ENCODE data around the gene COL6A6.
A peak's percentile ranks its signal among the peaks of the same experiment; 100 is the strongest.
"Not testable (repeated sequence)": the region's sequence is repeated elsewhere in the genome, so short reads cannot be mapped to it uniquely, and the experiment has no call there.

Gene COL6A6

GRCh38 chr3:130533247-130533646 lies 16.3 kb downstream of the COL6A6 start:
- Histone ChIP-seq H3K4me3 (ENCODE audit: extremely low read depth, insufficient read depth, low read length, poor library complexity, severe bottlenecking) (no peak overlapping the region), H3K27ac (ENCODE audit: low read depth, low read length, severe bottlenecking) (no peak overlapping the region), H3K36me3 (ENCODE audit: control insufficient read depth, insufficient read depth, low read length) (no peaks in the 10 kb centered on the region), H3K9me3 (ENCODE audit: control insufficient read depth, low read length) (no peaks in the 10 kb centered on the region), H3K4me1 (ENCODE audit: control insufficient read depth, insufficient read depth, low read length, poor library complexity, severe bottlenecking) (no peaks in the 10 kb centered on the region)
- WGBS, 2 experiments (ENCODE audit: insufficient coverage in 2 of 2), result 81 to 90% methylated on average over 1 to 2 of the region's 2 CpGs

GRCh38 chr3:130537673-130538304 lies 20.8 kb downstream of the COL6A6 start:
- H3K27ac ChIP-seq (ENCODE audit: low read depth, low read length, severe bottlenecking), result no peak overlapping the region
- no peaks in the 10 kb centered on the region for H3K4me1 ChIP-seq (ENCODE audit: control insufficient read depth, insufficient read depth, low read length, poor library complexity, severe bottlenecking)
- H3K36me3 ChIP-seq (ENCODE audit: control insufficient read depth, insufficient read depth, low read length), result no peaks in the 10 kb centered on the region
- H3K4me3 ChIP-seq (ENCODE audit: extremely low read depth, insufficient read depth, low read length, poor library complexity, severe bottlenecking), result no peak overlapping the region
- WGBS, 2 experiments (ENCODE audit: insufficient coverage in 2 of 2), result 100% methylated on average over 1 of the region's 1 CpG; no CpG with 5 or more reads in 1 of the 2 experiments
- no peaks in the 10 kb centered on the region for H3K9me3 ChIP-seq (ENCODE audit: control insufficient read depth, low read length)

- 72 to 81% methylated on average over 4 to 6 of the region's 6 CpGs for WGBS, 2 experiments (ENCODE audit: insufficient coverage in 2 of 2)
- H3K27ac ChIP-seq (ENCODE audit: low read depth, low read length, severe bottlenecking), result no peak overlapping the region
These were observed 22.0 kb downstream of the COL6A6 start for GRCh38 chr3:130539005-130539404.

GRCh38 chr3:130543322-130543721 lies 26.3 kb downstream of the COL6A6 start:
- Histone ChIP-seq H3K4me1 (ENCODE audit: control insufficient read depth, insufficient read depth, low read length, poor library complexity, severe bottlenecking) (no peaks in the 10 kb centered on the region), H3K4me3 (ENCODE audit: extremely low read depth, insufficient read depth, low read length, poor library complexity, severe bottlenecking) (no peak overlapping the region), H3K9me3 (ENCODE audit: control insufficient read depth, low read length) (no peaks in the 10 kb centered on the region), H3K27ac (ENCODE audit: low read depth, low read length, severe bottlenecking) (no peak overlapping the region), H3K36me3 (ENCODE audit: control insufficient read depth, insufficient read depth, low read length) (no peaks in the 10 kb centered on the region)
- WGBS, 2 experiments (ENCODE audit: insufficient coverage in 2 of 2), result no CpG with 5 or more reads among the region's 3 CpGs

More at GRCh38 chr3:130539005-130539404, 22.0 kb downstream of the COL6A6 start:
- no peaks in the 10 kb centered on the region for H3K4me1 ChIP-seq (ENCODE audit: control insufficient read depth, insufficient read depth, low read length, poor library complexity, severe bottlenecking)
- no peaks in the 10 kb centered on the region for H3K9me3 ChIP-seq (ENCODE audit: control insufficient read depth, low read length)
- no peaks in the 10 kb centered on the region for H3K36me3 ChIP-seq (ENCODE audit: control insufficient read depth, insufficient read depth, low read length)
- H3K4me3 ChIP-seq (ENCODE audit: extremely low read depth, insufficient read depth, low read length, poor library complexity, severe bottlenecking), result no peak overlapping the region

- Histone ChIP-seq H3K4me3 (ENCODE audit: extremely low read depth, insufficient read depth, low read length, poor library complexity, severe bottlenecking) (no peak overlapping the region), H3K36me3 (ENCODE audit: control insufficient read depth, insufficient read depth, low read length) (no peaks in the 10 kb centered on the region), H3K9me3 (ENCODE audit: control insufficient read depth, low read length) (no peaks in the 10 kb centered on the region), H3K27ac (ENCODE audit: low read depth, low read length, severe bottlenecking) (no peak overlapping the region), H3K4me1 (ENCODE audit: control insufficient read depth, insufficient read depth, low read length, poor library complexity, severe bottlenecking) (no peaks in the 10 kb centered on the region)
- WGBS, 2 experiments (ENCODE audit: insufficient coverage in 2 of 2), result 94 to 97% methylated on average over 20 to 21 of the region's 29 CpGs
These were observed 30.1 kb downstream of the COL6A6 start for GRCh38 chr3:130546920-130547679.

GRCh38 chr3:130547680-130548065 lies 30.7 kb downstream of the COL6A6 start:
- WGBS, 2 experiments (ENCODE audit: insufficient coverage in 2 of 2), result 82 to 83% methylated on average over 9 of the region's 9 CpGs
- not testable (repeated sequence) for H3K27ac ChIP-seq (ENCODE audit: low read depth, low read length, severe bottlenecking)

GRCh38 chr3:130548356-130548755 lies 31.4 kb downstream of the COL6A6 start:
- Histone ChIP-seq H3K4me1 (ENCODE audit: control insufficient read depth, insufficient read depth, low read length, poor library complexity, severe bottlenecking) (no peaks in the 10 kb centered on the region), H3K27ac (ENCODE audit: low read depth, low read length, severe bottlenecking) (peak overlapping the region; percentile 8), H3K36me3 (ENCODE audit: control insufficient read depth, insufficient read depth, low read length) (no peaks in the 10 kb centered on the region), H3K9me3 (ENCODE audit: control insufficient read depth, low read length) (peaks cover 3% of the 10 kb centered on the region), H3K4me3 (ENCODE audit: extremely low read depth, insufficient read depth, low read length, poor library complexity, severe bottlenecking) (no peak overlapping the region)
- no CpG with 5 or more reads among the region's 1 CpG for WGBS, 2 experiments (ENCODE audit: insufficient coverage in 2 of 2)

More at GRCh38 chr3:130547680-130548065, 30.7 kb downstream of the COL6A6 start:
- H3K4me1 ChIP-seq (ENCODE audit: control insufficient read depth, insufficient read depth, low read length, poor library complexity, severe bottlenecking); H3K9me3 ChIP-seq (ENCODE audit: control insufficient read depth, low read length); H3K36me3 ChIP-seq (ENCODE audit: control insufficient read depth, insufficient read depth, low read length); H3K4me3 ChIP-seq (ENCODE audit: extremely low read depth, insufficient read depth, low read length, poor library complexity, severe bottlenecking): not testable (repeated sequence)

GRCh38 chr3:130557336-130558035 lies 40.5 kb downstream of the COL6A6 start:
- Histone ChIP-seq H3K36me3 (ENCODE audit: control insufficient read depth, insufficient read depth, low read length) (no peaks in the 10 kb centered on the region), H3K9me3 (ENCODE audit: control insufficient read depth, low read length) (peaks cover 1% of the 10 kb centered on the region), H3K4me3 (ENCODE audit: extremely low read depth, insufficient read depth, low read length, poor library complexity, severe bottlenecking) (no peak overlapping the region), H3K27ac (ENCODE audit: low read depth, low read length, severe bottlenecking) (no peak overlapping the region), H3K4me1 (ENCODE audit: control insufficient read depth, insufficient read depth, low read length, poor library complexity, severe bottlenecking) (no peaks in the 10 kb centered on the region)
- 88 to 93% methylated on average over 2 to 3 of the region's 3 CpGs for WGBS, 2 experiments (ENCODE audit: insufficient coverage in 2 of 2)

- 75 to 94% methylated on average over 2 to 3 of the region's 4 CpGs for WGBS, 2 experiments (ENCODE audit: insufficient coverage in 2 of 2)
- Histone ChIP-seq H3K4me1 (ENCODE audit: control insufficient read depth, insufficient read depth, low read length, poor library complexity, severe bottlenecking) (no peaks in the 10 kb centered on the region), H3K4me3 (ENCODE audit: extremely low read depth, insufficient read depth, low read length, poor library complexity, severe bottlenecking) (no peak overlapping the region)
These were observed 41.4 kb downstream of the COL6A6 start for GRCh38 chr3:130558366-130558765.

GRCh38 chr3:130565224-130565623 lies 48.2 kb downstream of the COL6A6 start:
- H3K27ac ChIP-seq (ENCODE audit: low read depth, low read length, severe bottlenecking), result no peak overlapping the region
- WGBS, 2 experiments (ENCODE audit: insufficient coverage in 2 of 2), result 82 to 84% methylated on average over 10 to 12 of the region's 13 CpGs
- H3K9me3 ChIP-seq (ENCODE audit: control insufficient read depth, low read length), result no peaks in the 10 kb centered on the region
- H3K4me1 ChIP-seq (ENCODE audit: control insufficient read depth, insufficient read depth, low read length, poor library complexity, severe bottlenecking), result no peaks in the 10 kb centered on the region
- H3K36me3 ChIP-seq (ENCODE audit: control insufficient read depth, insufficient read depth, low read length), result no peaks in the 10 kb centered on the region
- H3K4me3 ChIP-seq (ENCODE audit: extremely low read depth, insufficient read depth, low read length, poor library complexity, severe bottlenecking), result no peak overlapping the region

More at GRCh38 chr3:130558366-130558765, 41.4 kb downstream of the COL6A6 start:
- H3K9me3 ChIP-seq (ENCODE audit: control insufficient read depth, low read length), result no peaks in the 10 kb centered on the region
- no peak overlapping the region for H3K27ac ChIP-seq (ENCODE audit: low read depth, low read length, severe bottlenecking)
- H3K36me3 ChIP-seq (ENCODE audit: control insufficient read depth, insufficient read depth, low read length), result no peaks in the 10 kb centered on the region
